GM12874 (cell line): ENCODE data around the gene SLC47A2.

Source experiments
- CTCF ChIP-seq: IDR thresholded peaks from 2 replicates; pipeline ENCODE4 v1.5.1; 2011; ENCODE audit warnings: low read depth, mild to moderate bottlenecking, control low read depth, low read length, moderate library complexity; ENCODE audit not compliant: insufficient read depth

SLC47A2 gene

GRCh38 chr17:19757536-19758180 is 41.3 kb upstream of the SLC47A2 start:
- TF ChIP-seq CTCF: no peak

GRCh38 chr17:19756546-19756945 is 40.2 kb upstream of the SLC47A2 start:
- no peak for TF ChIP-seq CTCF

- no peak for TF ChIP-seq CTCF
Observed at GRCh38 chr17:19755821-19756510, 39.6 kb upstream of the SLC47A2 start.

GRCh38 chr17:19755392-19755791 is 39.0 kb upstream of the SLC47A2 start:
- TF ChIP-seq CTCF: no peak

- TF ChIP-seq CTCF: 0 out of 2 replicates have a peak, but pooled peaks have one; percentile 13
Observed at GRCh38 chr17:19753661-19754463, 37.5 kb upstream of the SLC47A2 start.

- no peak for TF ChIP-seq CTCF
Observed at GRCh38 chr17:19753051-19753509, 36.7 kb upstream of the SLC47A2 start.

GRCh38 chr17:19752216-19753050 is 36.0 kb upstream of the SLC47A2 start:
- TF ChIP-seq CTCF: no peak
